ENCODE results near the gene COL6A1.

Gene COL6A1

GRCh38 chr21:45986316-45987051 lies 4.9 kb downstream of the COL6A1 start:
- TF ChIP-seq CTCF (conservative IDR thresholded peaks at IDR 0.05; ENCODE audit: control insufficient read depth, insufficient read depth, low read depth, low read length) = no peak
- DNase-seq (ENCODE audit: low read depth) = no peak
- H3K4me3 ChIP-seq (ENCODE audit: control insufficient read depth, low read depth, low read length) = peak overlapping the region; percentile 80

GRCh38 chr21:45987121-45987711 lies 5.6 kb downstream of the COL6A1 start:
- TF ChIP-seq CTCF (conservative IDR thresholded peaks at IDR 0.05; ENCODE audit: control insufficient read depth, insufficient read depth, low read depth, low read length) = no peak
- peak overlapping the region; percentile 80 for H3K4me3 ChIP-seq (ENCODE audit: control insufficient read depth, low read depth, low read length)
- DNase-seq (ENCODE audit: low read depth) = no peak

DNA sequence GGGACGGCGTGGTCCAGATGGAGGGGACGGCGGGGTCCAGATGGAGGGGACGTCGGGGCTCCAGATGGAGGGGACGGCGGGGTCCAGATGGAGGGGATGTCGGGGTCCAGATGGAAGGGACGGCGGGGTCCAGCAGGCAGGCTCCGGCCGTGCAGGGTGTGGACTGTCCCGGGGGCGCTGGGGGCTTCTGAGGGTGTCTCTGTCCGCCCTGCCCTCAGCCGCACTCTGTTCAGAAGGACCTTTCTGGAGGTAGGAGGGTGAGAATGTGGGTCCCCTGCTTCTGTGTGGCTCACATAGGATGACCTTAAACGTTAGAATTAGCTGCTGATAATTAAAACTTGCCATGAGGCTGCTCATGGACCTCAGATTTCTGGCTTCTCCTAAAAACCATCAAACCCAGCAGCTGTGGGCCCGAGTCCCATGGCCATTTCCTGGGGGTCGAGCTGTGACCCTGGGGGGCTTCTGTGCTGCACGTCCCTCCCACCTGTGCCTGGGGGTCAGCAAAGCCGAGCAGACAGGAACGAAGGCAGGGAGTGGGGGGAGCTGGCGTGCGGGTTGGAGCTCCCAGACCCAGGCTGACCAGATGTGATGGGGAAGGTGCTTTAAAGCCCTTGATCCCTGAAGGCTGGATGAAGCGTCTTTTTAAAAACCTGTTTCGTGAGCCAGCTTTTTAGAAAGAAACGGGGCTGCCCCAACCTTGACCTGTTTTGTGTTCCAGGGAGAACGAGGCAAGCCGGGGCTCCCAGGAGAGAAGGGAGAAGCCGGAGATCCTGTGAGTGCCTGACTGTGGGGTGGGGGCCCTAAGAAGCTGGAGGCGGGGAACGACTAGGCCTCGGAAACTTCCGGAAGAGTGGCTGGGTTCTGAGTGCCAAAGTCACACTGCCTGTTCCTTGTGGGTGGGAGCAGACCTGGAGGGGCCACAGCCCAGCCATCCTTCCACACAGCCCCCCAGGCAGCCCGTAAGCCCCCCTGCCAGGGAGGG lies 7.1 kb downstream of the COL6A1 start:
- H3K4me3 ChIP-seq (ENCODE audit: control insufficient read depth, low read depth, low read length) = no peak overlapping the region

GRCh38 chr21:45989355-45990048 lies 7.9 kb downstream of the COL6A1 start:
- DNase-seq (ENCODE audit: low read depth) = no peak
- no peak overlapping the region for H3K4me3 ChIP-seq (ENCODE audit: control insufficient read depth, low read depth, low read length)
- no peak for TF ChIP-seq CTCF (conservative IDR thresholded peaks at IDR 0.05; ENCODE audit: control insufficient read depth, insufficient read depth, low read depth, low read length)

More for the DNA sequence above, 7.1 kb downstream of the COL6A1 start:
- no peak for TF ChIP-seq CTCF (conservative IDR thresholded peaks at IDR 0.05; ENCODE audit: control insufficient read depth, insufficient read depth, low read depth, low read length)
- no peak for DNase-seq (ENCODE audit: low read depth)

DNA sequence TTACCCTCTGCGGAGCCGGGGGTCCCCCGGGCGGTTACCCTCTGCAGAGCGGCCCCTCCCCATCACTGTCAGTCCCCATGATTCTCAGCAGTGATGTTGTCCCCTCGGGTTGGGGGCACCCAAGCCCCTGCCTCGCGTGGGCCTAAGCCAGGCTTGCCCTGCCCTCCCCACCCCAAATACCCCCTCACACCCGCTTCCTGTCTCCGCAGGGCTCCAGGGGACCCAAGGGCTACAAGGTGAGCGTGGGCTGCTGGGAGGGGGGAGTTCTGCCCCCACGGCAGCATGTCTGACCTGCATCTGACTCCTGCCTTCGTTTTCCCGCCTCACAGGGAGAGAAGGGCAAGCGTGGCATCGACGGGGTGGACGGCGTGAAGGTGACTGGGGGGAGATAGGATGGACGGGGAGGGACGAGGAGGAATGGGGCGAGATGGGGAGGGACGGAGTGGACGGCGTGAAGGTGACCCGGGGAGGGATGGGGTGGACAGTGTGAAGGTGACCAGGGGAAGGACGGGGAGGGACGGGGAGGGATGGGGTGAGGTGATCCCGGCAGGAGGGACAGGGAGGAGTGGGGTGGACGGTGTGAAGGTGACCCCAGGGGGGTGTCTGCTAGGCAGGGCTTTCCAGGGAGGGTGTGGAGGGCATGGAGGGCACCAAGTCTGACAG lies 8.6 kb downstream of the COL6A1 start:
- DNase-seq (ENCODE audit: low read depth) = no peak
- no peak overlapping the region for H3K4me3 ChIP-seq (ENCODE audit: control insufficient read depth, low read depth, low read length)
- TF ChIP-seq CTCF (conservative IDR thresholded peaks at IDR 0.05; ENCODE audit: control insufficient read depth, insufficient read depth, low read depth, low read length) = no peak

All from fibroblast of mammary gland (primary cell).